T47D (cell line): ENCODE results near the gene SMIM38.

Experiments
- DNase-seq, 2 experiments: peaks; one replicate each; pipeline versions ENCODE4 v3.0.0 to v3.0.0-alpha.2; 2011 to 2012; ENCODE audit warnings: low read depth in 1 of 2, low spot score in 1 of 2
- JUND ChIP-seq: IDR thresholded peaks from 2 replicates; pipeline ENCODE4 v1.6.1; 2012; ENCODE audit warnings: low read depth
- in situ Hi-C: cut with HindIII; loops from 2 replicates; pipeline ENCODE4 v1.10.0; 2016; ENCODE audit warnings: low sequenced_read_pairs, low pct_unique_long_range_greater_than_20kb

Gene SMIM38

GRCh38 chr11:69190796-69191536, 35.2 kb downstream of the SMIM38 start:
- no peak for DNase-seq
- no peak for TF ChIP-seq JUND
- in situ Hi-C loops = no loop called here

GRCh38 chr11:69192301-69192721, 36.6 kb downstream of the SMIM38 start:
- DNase-seq = no peak
- in situ Hi-C loops = no loop called here
- no peak for TF ChIP-seq JUND

- no peak for DNase-seq
- in situ Hi-C loops = no loop called here
- no peak for TF ChIP-seq JUND
Observed at GRCh38 chr11:69193151-69193550, 37.4 kb downstream of the SMIM38 start.

GRCh38 chr11:69193629-69194028, 37.9 kb downstream of the SMIM38 start:
- TF ChIP-seq JUND = no peak
- in situ Hi-C loops = no loop called here

GRCh38 chr11:69194396-69194795, 38.7 kb downstream of the SMIM38 start:
- in situ Hi-C loops = no loop called here
- no peak for DNase-seq
- TF ChIP-seq JUND = no peak

More at GRCh38 chr11:69193629-69194028, 37.9 kb downstream of the SMIM38 start:
- no peak for DNase-seq

GRCh38 chr11:69194956-69195355, 39.2 kb downstream of the SMIM38 start:
- TF ChIP-seq JUND = no peak
- in situ Hi-C loops = no loop called here
- no peak for DNase-seq

- no peak for TF ChIP-seq JUND
- in situ Hi-C loops = no loop called here
- no peak for DNase-seq
Observed at GRCh38 chr11:69195824-69196782, 40.4 kb downstream of the SMIM38 start.

GRCh38 chr11:69196783-69197169, 41.0 kb downstream of the SMIM38 start:
- in situ Hi-C loops = no loop called here
- DNase-seq = no peak
- no peak for TF ChIP-seq JUND

GRCh38 chr11:69198891-69199582, 43.3 kb downstream of the SMIM38 start:
- DNase-seq = no peak
- TF ChIP-seq JUND = no peak
- in situ Hi-C loops = no loop called here

GRCh38 chr11:69199583-69200315, 44.0 kb downstream of the SMIM38 start:
- TF ChIP-seq JUND = no peak
- in situ Hi-C loops = no loop called here
- no peak for DNase-seq

- in situ Hi-C loops = no loop called here
- DNase-seq = no peak
- TF ChIP-seq JUND = no peak
Observed at GRCh38 chr11:69200331-69201065, 44.8 kb downstream of the SMIM38 start.
